ENCODE data around the gene ZNF182. TPM values are rescaled to one million over a fixed set of nuclear protein-coding genes. Genes with fewer than 3 reads are reported as not detected.
"Not testable (repeated sequence)": the region's sequence is repeated elsewhere in the genome, so short reads cannot be mapped to it uniquely, and the experiment has no call there.

ZNF182 gene
- 10 to 100 TPM in 1 of 12 donors, 1 to 10 TPM in 10, not detected in 1; 4.0 to 10.4 (median 5.8) TPM for polyA plus RNA-seq (ENCODE audit: insufficient read length in 12 of 12)
- long read RNA-seq, donor 1, result 0 reads
- long read RNA-seq, donor 2, partial matches to known transcripts, result 0 of 1 reads
- long read RNA-seq, donor 2, other reads (novel, unspliced or antisense), result 0 of 1 reads
- long read RNA-seq, donor 3, partial matches to known transcripts, result 0 of 1 reads
- long read RNA-seq, donor 3, other reads (novel, unspliced or antisense), result 0 of 1 reads
- long read RNA-seq, donor 4, partial matches to known transcripts, result 0 of 1 reads
- long read RNA-seq, donor 4, other reads (novel, unspliced or antisense), result 0 of 1 reads
- long read RNA-seq, donor 5, result 0 reads
- long read RNA-seq, donor 6, result 0 reads
- long read RNA-seq, donor 7, result 0 reads
- long read RNA-seq, donor 8, result 0 reads
- long read RNA-seq, donor 9, result 0 reads
- long read RNA-seq, donor 10, result 0 reads
- long read RNA-seq, donor 11, partial matches to known transcripts, result 0 of 1 reads
- long read RNA-seq, donor 11, other reads (novel, unspliced or antisense), result 0 of 1 reads

DNA sequence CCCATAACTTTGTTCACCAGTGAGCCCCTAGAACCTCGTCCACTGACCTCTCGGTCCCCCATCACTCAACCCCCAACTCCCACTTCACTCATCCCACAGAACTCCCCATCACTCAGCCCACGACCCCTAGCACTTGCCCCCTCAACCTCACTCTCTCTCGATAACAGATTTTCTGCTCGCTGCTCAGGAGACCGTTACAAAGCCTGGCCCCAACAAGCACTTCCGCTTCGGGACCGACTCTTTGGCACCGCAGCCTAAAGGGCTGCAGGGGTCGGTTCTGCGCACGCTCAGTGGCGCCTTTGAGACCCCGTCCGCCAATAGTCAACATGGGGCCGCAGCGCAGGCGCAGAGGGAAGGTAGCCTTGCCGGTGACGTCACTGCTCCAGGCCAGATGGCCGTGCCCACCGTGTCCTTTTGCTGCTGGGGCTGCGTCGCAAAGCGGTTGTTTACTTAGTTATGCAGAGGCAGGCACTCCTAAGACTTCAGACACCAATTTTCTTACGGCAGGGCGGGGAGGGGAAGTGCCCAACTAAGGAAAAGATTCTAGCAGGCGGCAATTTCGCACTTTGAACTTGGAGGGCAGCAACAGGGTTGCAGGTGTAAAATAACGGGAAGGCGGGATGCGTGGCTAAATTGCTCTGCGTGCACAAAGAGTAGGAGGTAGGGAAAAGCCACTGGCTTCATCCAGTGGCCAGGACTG is at the start of gene ZNF182:
TSS of gene ZNF182 (minus strand) at position 232 of the 700 bp plus-strand sequence. CDS start 1,380 bp downstream, outside the sequence.
- DNase-seq, result peak; percentile 91

DNA sequence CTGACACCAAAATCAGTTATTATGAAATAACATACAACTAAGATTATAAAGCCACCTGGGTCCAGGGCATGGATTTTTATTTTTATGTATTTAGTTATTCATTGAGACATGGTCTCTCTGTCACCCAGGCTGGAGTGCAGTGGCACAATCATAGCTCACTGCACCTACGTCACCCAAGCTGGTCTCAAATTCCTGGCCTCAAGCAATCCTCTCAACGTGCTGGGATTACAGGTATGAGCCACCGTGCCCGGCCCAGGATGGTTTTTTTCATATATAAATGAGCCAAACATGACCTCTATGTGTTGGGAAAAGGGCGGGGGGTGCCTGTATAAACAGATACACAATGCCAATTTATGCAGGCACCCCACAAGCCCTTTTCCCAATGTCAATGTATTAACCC is 43.1 kb upstream of the ZNF182 start:
- DNase-seq, result no peak

DNA sequence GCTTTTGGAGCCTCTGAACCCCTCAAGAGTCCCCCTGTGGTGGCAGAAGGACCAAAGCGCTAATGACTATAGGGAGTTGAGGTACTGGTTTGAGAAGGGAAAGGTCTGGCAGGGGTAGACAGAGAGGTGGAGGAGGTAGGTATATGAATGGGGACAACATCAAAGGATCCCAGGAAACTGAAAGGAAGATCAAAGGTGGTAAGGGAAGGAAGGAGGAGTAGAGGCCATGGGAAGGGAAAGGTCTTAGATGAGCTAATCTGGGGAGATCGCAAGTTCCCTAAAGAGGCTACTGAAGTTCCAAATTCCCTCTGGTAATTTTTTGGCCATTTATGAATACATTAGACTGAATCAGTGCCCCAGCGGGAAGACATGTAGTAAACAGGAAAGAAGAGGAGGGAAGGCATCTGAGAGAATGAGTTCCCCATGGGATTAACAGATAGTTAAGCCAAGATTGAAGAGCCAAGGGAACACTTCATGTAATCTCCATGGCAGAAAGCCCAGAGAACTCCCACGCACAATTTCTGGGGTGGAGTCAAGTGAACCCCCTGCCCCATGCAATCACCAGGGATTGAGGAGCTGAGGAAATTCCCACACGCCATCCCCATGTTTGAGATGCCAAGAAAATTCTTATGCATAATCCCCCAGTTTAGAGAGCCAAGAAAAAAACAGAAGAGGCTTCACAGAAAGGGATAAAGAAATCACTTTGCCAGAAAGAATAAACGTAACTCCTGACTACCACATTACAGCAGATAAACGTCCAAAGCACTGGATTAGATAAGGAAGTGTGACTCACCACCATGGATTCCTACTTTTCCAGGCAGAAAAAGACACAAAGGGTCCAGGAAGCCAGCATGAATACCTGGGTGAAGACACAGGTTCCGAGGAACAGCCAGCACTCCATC is 41.9 kb upstream of the ZNF182 start:
- no peak for DNase-seq

DNA sequence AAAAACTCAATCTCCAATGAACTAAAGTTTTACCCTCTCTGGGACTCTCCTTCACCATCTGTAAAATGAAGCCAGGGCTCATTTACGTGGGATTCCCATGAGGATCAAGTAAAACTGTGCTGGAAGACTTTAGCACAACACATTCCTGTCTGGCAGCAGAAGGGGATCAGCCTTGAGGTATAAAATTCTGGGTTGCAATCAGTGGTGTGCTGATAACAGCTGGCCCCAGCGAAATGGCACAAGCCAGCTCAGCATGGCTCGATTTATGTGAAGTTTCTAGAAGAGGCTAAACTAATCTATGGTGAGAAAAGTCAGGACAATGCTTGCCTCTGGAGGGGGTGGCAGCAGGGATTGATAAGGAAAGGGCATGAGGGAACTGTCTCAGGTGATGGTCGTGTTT is 39.3 kb upstream of the ZNF182 start:
- no peak for DNase-seq

DNA sequence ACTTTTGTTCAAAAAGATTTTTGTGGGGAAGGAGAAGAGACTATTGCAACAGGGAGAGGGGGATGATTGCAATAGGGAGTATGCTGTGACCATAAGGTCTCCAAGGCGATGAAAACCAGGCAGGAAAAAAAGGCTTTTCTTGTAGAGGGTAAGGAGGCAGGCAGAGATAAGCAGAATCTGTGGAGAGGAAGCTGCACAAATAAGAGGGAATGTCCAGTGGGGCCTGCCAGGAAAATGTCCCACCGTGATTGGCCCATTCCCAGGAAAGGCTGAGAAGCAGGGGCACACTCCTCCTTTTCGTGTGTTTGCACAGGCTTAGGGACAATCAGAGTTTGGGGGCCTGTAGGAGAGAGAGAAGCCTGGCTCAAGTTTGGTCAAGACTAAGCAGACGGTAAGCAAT is 32.1 kb upstream of the ZNF182 start:
- no peak for DNase-seq

DNA sequence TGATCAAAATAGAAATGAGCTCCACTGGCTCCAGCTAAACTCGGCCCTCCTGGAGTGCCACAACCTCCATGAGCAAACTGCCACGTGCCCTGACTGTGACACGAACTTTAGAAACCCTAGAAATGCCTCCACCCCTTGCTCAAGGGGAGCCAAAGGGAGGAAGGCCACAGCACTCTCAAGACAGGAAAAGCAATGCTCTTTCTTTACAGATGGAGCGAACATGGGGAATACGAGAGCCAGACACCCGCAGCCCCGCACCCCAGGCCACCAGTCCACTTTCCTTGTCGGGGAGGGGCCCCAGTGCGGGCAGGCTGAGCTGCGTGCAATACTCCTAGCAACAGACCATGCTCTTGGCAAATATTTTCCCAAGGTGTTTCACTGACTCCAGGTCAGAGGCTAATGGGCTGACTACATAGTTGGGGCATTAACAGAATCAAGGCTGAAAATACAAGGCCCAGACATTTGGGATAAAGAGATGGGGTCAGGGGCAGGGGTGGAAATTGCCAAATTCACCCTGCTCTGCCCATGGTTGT is 26.9 kb upstream of the ZNF182 start:
- not testable (repeated sequence) for DNase-seq

DNA sequence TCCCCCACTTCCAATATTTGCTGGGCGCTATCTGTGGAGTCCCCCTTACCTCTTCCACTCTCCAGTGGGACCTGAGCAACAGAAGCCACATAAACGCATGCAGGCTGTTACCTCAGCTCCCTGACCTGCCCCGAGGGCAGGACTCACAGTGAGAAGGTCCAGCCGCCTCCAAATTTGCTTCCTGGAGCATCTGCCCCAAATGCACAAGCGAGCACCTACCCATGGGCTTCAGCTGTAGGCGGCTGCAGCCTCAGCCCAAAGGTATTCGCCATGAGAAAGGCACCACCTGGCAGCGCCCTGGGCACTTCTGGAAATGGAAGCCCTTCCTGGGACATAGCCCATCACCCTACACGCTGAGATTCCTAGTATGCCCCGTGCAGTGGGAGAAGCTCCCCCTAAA is 26.4 kb upstream of the ZNF182 start:
- no peak for DNase-seq

DNA sequence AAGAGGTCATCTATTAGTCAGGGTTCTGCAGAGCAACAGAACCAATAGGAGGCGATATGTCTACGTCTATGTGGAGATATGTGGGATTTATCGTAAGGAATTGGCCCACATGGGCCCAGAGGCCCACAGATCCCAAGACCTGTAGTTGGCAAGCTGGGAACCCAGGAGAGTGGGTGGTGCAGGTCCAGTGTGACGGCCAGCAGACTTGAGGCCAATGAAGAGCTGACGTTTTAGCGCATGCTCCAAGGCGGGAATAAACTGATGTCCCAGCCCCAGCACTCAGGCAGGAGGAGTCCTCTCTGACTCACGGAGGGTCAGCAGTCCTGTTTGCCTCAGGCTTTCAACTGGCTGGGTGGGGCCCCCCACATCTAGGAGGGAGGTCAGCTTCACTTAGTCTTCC is 24.3 kb upstream of the ZNF182 start:
- DNase-seq, result no peak

DNA sequence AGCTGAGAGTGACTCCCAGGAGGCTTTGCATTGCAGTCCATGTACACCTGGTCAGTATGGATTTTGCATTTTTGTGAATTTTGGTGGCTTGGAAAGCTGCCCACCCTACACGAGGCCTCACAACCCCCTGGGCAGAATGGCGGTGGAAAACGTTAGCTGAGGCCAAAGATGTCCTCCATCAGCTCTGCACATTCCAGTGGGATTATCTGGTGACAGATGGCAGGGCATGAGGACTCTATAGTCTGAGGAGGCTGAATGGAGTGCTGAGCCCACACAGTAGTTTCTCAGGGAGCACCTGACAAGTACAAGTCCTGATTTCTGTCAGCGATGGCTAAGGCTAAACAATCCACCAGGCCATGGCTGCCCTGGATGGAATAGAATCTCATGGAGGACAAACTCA is 23.8 kb upstream of the ZNF182 start:
- not testable (repeated sequence) for DNase-seq

DNA sequence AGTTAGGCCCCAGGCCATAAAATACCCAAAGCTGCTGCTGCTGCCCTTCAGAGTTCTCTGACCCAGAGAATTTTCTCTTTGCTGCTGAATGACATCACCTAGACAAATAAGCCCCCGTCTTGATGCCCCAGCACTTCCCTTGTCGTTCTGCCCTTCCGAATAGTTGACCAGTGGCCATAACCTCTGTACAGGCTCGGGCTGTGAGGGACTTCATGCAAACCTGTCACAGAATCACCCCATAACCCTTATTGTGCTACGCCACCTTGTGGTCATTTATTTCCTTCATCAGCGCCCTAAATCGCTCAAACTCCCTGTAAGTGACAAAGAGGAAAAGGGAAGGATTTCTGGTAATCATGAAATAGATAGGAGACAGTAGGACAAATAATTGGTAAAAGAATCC is 21.8 kb upstream of the ZNF182 start:
- DNase-seq, result peak; percentile 29

DNA sequence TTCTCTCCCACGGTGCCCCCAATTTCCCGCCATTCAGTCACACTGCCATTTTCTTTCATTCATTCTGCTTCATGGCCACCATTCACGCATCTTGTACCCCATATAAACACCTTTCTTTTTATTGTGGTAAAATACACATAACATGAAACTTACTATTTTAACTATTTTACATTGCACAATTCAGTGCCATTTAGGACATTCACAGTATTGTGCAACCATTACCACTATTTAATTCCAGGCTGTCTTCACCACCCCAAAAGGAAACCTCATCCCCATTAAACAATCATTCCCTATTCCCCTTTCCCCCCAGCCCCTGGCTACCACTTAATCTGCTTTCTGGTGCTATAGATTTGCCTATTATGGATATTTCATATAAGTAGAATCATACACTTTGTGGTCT is 18.9 kb upstream of the ZNF182 start:
- DNase-seq, result no peak

DNA sequence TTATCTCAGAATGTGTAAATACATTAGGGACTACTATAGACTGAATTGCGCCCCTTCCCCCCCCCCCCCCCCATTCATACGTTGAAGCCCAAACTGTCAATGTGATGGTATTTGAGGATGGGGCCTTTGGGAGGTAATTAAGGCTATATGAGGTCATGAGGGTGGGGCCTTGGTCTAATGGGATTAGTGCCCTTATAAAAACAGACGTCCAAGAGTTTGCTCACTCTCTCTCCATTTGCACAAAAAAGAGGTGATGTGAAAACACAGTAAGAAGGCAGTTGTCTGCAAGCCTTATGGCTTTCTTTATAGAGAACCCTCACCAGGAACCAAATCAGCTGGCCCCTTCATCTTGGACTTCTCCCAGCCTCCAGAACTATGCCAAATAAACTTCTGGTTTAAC is 18.3 kb upstream of the ZNF182 start:
- DNase-seq, result no peak

DNA sequence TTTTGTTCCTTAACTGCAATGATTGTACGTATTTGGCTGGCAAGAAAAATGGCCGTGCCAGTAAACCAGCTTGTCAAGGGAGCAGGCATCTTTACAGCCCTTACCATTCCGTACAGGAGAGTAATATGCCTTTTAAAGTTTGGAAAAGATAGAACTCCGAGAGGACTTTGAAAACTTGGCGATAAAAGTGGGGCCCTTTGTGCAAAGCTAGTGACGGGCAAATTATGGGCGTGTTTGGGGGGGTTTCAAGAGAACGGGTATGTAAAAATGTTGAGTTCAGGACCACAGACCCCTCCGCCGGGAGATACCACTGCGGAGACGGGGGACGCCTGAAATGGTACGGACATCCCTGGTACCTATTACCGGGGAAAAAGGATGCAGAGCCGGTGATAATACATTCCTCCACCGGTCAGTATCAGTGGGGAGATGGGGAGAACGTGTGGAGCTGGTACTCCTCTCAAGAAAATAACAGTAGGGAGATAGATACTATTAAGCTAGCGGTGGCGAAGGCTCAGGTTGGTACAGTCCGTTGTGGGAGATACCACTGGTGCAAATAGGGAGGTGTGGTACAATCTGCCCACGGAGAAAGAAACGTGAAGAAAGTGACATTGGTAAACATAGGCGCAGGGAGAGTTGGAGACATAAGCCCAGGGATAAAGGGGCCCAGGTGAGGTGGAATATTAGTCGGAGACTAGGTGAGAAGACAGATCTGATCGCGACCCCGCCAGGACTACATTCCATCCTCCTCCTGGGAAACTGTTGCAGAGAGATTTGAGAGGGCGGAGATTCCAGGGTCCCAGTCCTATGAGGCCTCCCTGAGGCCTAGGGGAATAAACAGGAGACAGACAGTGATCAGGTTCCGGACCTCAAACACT is 17.5 kb upstream of the ZNF182 start:
- peak; percentile 61 for DNase-seq

DNA sequence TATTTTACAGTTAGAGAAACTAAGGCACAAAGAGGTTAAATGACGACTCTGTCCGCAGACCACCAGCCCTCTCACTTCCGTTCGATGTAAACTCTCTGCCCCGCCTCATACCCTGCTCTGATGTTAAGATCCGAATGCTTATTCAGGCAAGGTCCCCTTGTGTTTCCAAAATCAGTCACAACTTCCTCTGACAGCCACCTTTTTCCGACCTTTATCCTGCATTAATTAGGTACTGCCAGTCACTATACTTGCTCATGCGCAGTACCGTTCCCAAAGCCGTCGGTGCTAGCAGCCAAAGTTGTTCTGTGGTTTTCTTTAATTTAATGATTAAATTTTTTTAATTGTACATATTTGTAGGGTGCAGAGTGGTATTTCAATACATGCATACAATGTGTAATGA is 16.7 kb upstream of the ZNF182 start:
- DNase-seq, result not testable (repeated sequence)

DNA sequence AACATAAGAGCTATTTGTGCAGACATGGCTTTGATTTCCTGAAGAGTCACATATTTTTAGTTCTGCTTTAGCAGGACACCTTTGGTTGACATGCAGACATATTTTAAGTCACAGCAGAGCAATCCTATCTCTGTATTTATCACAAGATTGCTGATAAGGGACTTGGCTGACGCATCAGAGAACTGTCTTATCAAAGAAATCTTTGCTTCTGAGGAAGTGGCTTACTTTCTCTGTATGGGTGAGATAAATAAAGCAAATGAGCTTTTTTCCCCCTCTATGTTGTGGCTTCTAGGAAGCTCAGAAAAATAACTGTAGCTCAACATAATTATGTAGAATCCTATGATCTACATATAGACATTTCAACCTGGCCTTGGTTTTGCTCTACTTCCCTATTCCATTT is 16.1 kb upstream of the ZNF182 start:
- DNase-seq, result not testable (repeated sequence)

DNA sequence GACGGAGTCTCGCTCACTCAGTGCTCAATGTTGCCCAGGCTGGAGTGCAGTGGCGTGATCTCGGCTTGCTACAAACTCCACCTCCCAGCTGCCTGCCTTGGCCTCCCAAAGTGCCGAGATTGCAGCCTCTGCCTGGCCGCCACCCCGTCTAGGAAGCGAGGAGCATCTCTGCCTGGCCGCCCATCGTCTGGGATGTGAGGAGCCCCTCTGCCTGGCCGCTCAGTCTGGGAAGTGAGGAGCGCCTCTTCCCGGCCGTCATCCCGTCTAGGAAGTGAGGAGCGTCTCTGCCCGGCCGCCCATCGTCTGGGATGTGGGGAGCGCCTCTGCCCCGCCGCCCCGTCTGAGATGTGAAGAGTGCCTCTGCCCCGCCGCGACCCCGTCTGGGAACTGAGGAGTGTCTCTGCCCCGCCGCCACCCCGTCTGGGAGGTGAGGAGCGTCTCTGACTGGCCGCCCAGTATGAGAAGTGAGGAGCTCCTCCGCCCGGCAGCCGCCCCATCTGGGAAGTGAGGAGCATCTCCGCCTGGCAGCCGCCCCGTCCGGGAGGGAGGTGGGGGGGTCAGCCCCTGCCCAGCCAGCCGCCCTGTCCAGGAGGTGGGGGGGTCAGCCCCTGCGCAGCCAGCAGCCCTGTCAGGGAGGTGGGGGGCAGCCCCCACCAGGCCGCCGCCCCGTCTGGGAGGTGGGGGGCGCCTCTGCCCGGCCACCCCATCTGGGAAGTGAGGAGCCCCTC is 13.0 kb upstream of the ZNF182 start:
- DNase-seq, result not testable (repeated sequence)

DNA sequence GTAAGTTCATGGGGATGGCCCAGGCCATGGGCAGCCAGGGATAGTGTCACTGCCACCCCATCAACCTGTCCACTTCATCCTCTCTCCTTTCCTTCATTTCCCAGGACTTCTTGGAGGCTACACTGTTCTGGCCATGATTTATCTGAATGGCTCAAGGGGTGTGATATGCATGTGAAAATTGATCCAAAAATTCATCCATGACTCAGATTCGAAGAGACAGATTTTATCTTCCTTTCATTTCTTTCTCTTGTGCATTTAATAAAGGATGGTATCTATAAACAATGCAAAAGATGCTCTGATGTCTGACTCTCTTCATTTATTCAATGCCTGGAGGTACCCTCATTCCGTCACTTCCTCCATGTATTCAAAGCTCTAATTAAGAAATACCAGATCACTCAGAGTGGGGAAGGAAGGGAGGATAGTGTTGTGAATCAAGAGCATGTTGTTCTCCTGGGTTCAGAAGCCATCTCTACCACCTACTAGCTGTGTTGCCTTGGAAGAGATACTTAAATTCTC is 5.7 kb upstream of the ZNF182 start:
- not testable (repeated sequence) for DNase-seq

DNA sequence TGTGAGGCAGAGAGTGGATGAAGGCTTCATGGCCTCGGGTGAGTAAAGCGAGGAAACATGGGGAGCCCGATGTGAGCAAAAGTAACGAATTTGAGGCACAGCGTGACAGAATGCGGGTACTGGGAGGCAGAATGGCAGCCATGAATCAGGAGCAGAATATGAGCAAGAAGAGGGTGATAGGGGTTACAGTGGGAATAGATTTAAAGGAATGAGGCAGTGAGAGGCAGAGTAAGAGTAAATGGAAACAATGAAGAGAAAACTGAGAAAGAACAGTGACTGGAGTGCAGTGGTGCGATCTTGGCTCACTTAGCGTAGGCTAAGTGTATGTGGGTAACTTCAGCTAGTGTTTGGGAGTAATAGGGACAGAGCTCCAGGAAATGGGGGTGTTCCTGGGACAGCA is 2.9 kb upstream of the ZNF182 start, which contains the start of gene SPACA5:
TSS of gene SPACA5 (plus strand) at position 301 of the 400 bp plus-strand sequence. CDS start 815 bp downstream, outside the sequence.
- DNase-seq, result not testable (repeated sequence)

DNA sequence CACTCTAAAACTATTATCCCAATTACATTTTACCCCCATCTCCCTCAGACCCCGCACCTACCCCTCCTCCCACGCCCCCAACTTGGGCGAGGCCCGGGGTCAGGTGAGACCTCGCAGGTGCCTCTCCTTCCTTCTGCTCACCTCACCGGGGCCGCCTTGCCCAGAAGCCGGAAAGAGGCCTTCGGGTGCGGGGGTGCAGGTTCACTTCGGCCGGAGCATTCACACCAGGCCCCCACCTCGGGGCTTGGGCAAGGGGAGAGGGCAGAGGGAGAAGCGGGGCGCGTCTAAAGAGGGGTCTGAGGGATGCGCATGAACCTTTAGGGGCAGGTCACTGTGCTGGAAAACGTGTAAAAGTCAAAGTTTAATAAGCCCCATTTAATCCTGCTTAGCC is 427 bp downstream of the ZNF182 start:
- DNase-seq, result no peak

All from muscle of arm (tissue), 14 donors.